Vagina (tissue), 2 donors: ENCODE results near the gene SMIM1.

ENCODE experiments used
- CTCF ChIP-seq, 3 experiments: fragments of 450-650 bp in 2 of 3; fragments of 200-600 bp in 1 of 3; sonication (generic) in 1 of 3; IDR thresholded peaks; one replicate each; pipeline ENCODE4 v1.5.1; 2017 to 2019; ENCODE audit warnings: antibody characterized with exemption in 3 of 3, mild to moderate bottlenecking in 2 of 3, moderate library complexity in 2 of 3
- POLR2A ChIP-seq, 2 donors: fragments of 450-650 bp; IDR thresholded peaks; one replicate each; pipeline ENCODE4 v1.6.1; 2017; ENCODE audit warnings: antibody characterized with exemption in 2 of 2, mild to moderate bottlenecking in 2 of 2, moderate library complexity in 2 of 2

- no peak for TF ChIP-seq POLR2A (IDR thresholded peaks at IDR 0.05)
- TF ChIP-seq CTCF (IDR thresholded peaks at IDR 0.05): no peak
These were observed 31.5 kb downstream of the SMIM1 start for GRCh38 chr1:3803905-3804626.
